ENCODE results near the gene CNTN5.

CNTN5 gene

GRCh38 chr11:99154277-99154676, 133.5 kb downstream of the CNTN5 start:
- TF ChIP-seq, protein P1, sequence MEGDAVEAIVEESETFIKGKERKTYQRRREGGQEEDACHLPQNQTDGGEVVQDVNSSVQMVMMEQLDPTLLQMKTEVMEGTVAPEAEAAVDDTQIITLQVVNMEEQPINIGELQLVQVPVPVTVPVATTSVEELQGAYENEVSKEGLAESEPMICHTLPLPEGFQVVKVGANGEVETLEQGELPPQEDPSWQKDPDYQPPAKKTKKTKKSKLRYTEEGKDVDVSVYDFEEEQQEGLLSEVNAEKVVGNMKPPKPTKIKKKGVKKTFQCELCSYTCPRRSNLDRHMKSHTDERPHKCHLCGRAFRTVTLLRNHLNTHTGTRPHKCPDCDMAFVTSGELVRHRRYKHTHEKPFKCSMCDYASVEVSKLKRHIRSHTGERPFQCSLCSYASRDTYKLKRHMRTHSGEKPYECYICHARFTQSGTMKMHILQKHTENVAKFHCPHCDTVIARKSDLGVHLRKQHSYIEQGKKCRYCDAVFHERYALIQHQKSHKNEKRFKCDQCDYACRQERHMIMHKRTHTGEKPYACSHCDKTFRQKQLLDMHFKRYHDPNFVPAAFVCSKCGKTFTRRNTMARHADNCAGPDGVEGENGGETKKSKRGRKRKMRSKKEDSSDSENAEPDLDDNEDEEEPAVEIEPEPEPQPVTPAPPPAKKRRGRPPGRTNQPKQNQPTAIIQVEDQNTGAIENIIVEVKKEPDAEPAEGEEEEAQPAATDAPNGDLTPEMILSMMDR (IDR thresholded peaks at IDR 0.05; ENCODE audit: control insufficient read depth, insufficient read depth, low read depth, low read length, missing control alignments): no peak
- no peak overlapping the region for H3K4me3 ChIP-seq (ENCODE audit: control insufficient read depth, low read depth, low read length)
- no peak for DNase-seq (ENCODE audit: low read depth)

GRCh38 chr11:99160447-99160846, 139.7 kb downstream of the CNTN5 start:
- no peak for DNase-seq (ENCODE audit: low read depth)
- TF ChIP-seq, protein P1 (IDR thresholded peaks at IDR 0.05; ENCODE audit: control insufficient read depth, insufficient read depth, low read depth, low read length, missing control alignments): no peak
- no peak overlapping the region for H3K4me3 ChIP-seq (ENCODE audit: control insufficient read depth, low read depth, low read length)

DNA sequence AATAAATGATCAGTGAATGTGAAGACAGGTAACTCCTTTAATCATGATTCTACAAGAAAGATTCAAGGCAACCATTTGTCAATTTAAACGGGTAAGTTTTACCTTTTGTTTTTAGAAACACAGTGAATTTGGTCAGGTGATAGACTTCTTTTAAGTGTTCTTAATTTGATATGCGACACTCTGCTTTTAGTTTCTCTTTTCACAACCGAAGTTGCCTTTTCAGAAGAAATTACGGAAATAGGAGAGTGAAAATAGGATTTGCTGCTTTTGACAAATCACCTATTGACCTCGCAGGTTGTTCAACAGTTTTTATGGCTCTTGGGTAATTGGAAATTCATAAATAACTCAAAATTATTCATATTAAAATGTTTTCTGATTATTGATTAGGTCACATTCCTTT, 142.1 kb downstream of the CNTN5 start:
- DNase-seq (ENCODE audit: low read depth): no peak
- TF ChIP-seq, protein P1 (IDR thresholded peaks at IDR 0.05; ENCODE audit: control insufficient read depth, insufficient read depth, low read depth, low read length, missing control alignments): no peak
- no peak overlapping the region for H3K4me3 ChIP-seq (ENCODE audit: control insufficient read depth, low read depth, low read length)

DNA sequence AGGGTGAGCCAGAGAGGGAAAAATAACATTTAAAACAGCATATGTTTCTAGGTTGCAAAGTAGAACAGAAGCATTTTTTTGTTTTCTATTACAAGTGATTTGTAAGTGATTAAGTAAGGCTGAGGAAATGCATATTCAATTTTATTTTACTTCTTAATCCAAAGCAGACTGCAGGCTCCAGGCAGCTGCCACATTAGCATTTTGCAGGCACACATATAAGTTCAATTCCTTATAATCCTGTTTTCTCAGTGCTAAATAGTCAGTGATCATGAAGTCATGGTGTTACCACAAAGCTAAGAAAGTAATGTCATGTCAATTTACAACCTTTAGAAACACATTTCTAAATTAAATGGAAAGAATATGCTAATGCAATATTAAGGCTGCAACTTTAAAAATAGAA, 149.8 kb downstream of the CNTN5 start:
- TF ChIP-seq, protein P1 (IDR thresholded peaks at IDR 0.05; ENCODE audit: control insufficient read depth, insufficient read depth, low read depth, low read length, missing control alignments): no peak
- no peak for DNase-seq (ENCODE audit: low read depth)
- H3K4me3 ChIP-seq (ENCODE audit: control insufficient read depth, low read depth, low read length): no peak overlapping the region

DNA sequence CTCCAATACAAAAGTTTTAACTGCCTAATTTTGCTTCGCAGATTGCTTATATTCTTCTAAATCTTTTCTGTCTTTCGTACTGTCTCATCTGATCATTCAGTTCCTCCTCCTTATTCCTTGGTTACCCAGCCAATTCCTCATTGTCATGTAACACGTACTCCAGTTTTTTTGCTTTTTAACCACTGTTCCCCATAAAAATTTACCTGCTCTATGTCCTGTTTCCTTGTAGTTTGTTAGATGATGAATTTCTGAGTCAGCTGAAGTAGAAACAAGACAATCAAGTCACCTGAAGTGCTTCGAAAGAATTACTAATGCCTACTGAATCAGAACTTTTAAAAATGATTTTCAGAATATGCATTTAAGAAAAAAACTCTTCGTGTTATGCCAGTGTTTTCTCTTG, 150.6 kb downstream of the CNTN5 start:
- no peak for DNase-seq (ENCODE audit: low read depth)
- H3K4me3 ChIP-seq (ENCODE audit: control insufficient read depth, low read depth, low read length): no peak overlapping the region
- TF ChIP-seq, protein P1 (IDR thresholded peaks at IDR 0.05; ENCODE audit: control insufficient read depth, insufficient read depth, low read depth, low read length, missing control alignments): no peak

DNA sequence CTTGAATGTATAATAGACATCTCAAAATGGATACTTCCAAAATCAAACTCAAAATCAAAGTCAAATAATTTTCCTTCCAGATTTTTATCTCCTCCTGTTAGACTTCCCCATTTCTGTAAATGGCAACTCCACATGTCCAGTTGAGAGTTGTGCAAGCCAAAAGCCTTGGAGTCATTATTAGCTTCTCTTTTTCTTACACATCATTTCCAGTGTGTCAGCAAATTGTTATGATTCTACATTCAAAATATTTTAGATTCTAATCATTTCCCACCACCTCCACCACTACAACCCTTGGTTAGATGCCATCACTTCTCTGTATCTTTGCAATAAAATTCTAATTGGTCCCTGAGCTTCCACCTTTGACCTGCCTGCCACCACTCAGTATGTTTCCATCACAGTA, 155.7 kb downstream of the CNTN5 start:
- no peak overlapping the region for H3K4me3 ChIP-seq (ENCODE audit: control insufficient read depth, low read depth, low read length)

More for the DNA sequence above, 155.7 kb downstream of the CNTN5 start:
- DNase-seq (ENCODE audit: low read depth): no peak
- TF ChIP-seq, protein P1 (IDR thresholded peaks at IDR 0.05; ENCODE audit: control insufficient read depth, insufficient read depth, low read depth, low read length, missing control alignments): no peak

Data from AG09309 (cell line).